Osteocyte (in vitro differentiated cells): ENCODE data around the gene TBXAS1. TPM values are rescaled to one million over a fixed set of nuclear protein-coding genes. Genes with fewer than 3 reads are reported as not detected.

Source experiments
- DNase-seq: peaks from one replicate; pipeline ENCODE4 v3.0.0; 2021; ENCODE audit warnings: mixed read lengths; ENCODE audit not compliant: unreplicated experiment; ENCODE audit errors: extremely low spot score
- H3K27ac Mint-ChIP-seq: one replicate; pipeline ENCODE4 v1.8.0; 2021; ENCODE audit warnings: mild to moderate bottlenecking, mixed read lengths; ENCODE audit not compliant: unreplicated experiment
- H3K27me3 Mint-ChIP-seq: one replicate; pipeline ENCODE4 v1.8.0; 2021; ENCODE audit warnings: mixed read lengths; ENCODE audit not compliant: unreplicated experiment
- H3K36me3 Mint-ChIP-seq: one replicate; pipeline ENCODE4 v1.8.0; 2021; ENCODE audit warnings: mixed read lengths; ENCODE audit not compliant: unreplicated experiment
- H3K4me1 Mint-ChIP-seq: one replicate; pipeline ENCODE4 v1.8.0; 2021; ENCODE audit warnings: mixed read lengths; ENCODE audit not compliant: unreplicated experiment
- H3K4me3 Mint-ChIP-seq: one replicate; pipeline ENCODE4 v1.8.0; 2021; ENCODE audit warnings: mild to moderate bottlenecking, moderate library complexity, mixed read lengths; ENCODE audit not compliant: unreplicated experiment
- H3K9me3 Mint-ChIP-seq: one replicate; pipeline ENCODE4 v1.8.0; 2021; ENCODE audit warnings: mixed read lengths; ENCODE audit not compliant: unreplicated experiment
- CTCF ChIP-seq: fragments of 200-600 bp; sonication (generic); IDR thresholded peaks from 2 replicates; pipeline ENCODE4 v1.5.0; 2021; ENCODE audit warnings: antibody characterized with exemption, mild to moderate bottlenecking, moderate library complexity
- total RNA-seq: library from RNA; stranded (reverse); gene quantifications from 2 replicates; pipeline ENCODE4 v1.2.1, GENCODE V29; 2021

Gene TBXAS1
- total RNA-seq, 1 donor from 2014 or later, result 3.5 TPM

GRCh38 chr7:139823959-139824521 is 5.0 kb upstream of the TBXAS1 start:
- TF ChIP-seq CTCF, result no peak
- peaks cover 7% of the 10 kb centered on the region for H3K4me1 Mint-ChIP-seq
- H3K27ac Mint-ChIP-seq, result no peak overlapping the region
- no peak overlapping the region for H3K4me3 Mint-ChIP-seq
- H3K27me3 Mint-ChIP-seq, result peaks cover 21% of the 10 kb centered on the region
- no peak for DNase-seq
- H3K9me3 Mint-ChIP-seq, result no peaks in the 10 kb centered on the region
- H3K36me3 Mint-ChIP-seq, result no peaks in the 10 kb centered on the region

- no peaks in the 10 kb centered on the region for H3K9me3 Mint-ChIP-seq
- no peaks in the 10 kb centered on the region for H3K36me3 Mint-ChIP-seq
- H3K27me3 Mint-ChIP-seq, result peaks cover 21% of the 10 kb centered on the region
- H3K4me1 Mint-ChIP-seq, result peaks cover 21% of the 10 kb centered on the region
- DNase-seq, result no peak
- TF ChIP-seq CTCF, result no peak
- no peak overlapping the region for H3K27ac Mint-ChIP-seq
- H3K4me3 Mint-ChIP-seq, result no peak overlapping the region
These were observed 3.3 kb upstream of the TBXAS1 start for GRCh38 chr7:139825666-139826290.

GRCh38 chr7:139827042-139827441 is 2.0 kb upstream of the TBXAS1 start:
- Mint-ChIP-seq H3K36me3 (no peaks in the 10 kb centered on the region), H3K4me3 (no peak overlapping the region), H3K9me3 (no peaks in the 10 kb centered on the region), H3K27ac (no peak overlapping the region), H3K27me3 (peaks cover 21% of the 10 kb centered on the region), H3K4me1 (peaks cover 23% of the 10 kb centered on the region)
- no peak for DNase-seq
- TF ChIP-seq CTCF, result no peak

- Mint-ChIP-seq H3K27me3 (peaks cover 21% of the 10 kb centered on the region), H3K4me3 (no peak overlapping the region), H3K27ac (peak overlapping the region; percentile 32), H3K9me3 (no peaks in the 10 kb centered on the region), H3K4me1 (peaks cover 23% of the 10 kb centered on the region), H3K36me3 (no peaks in the 10 kb centered on the region)
- no peak for TF ChIP-seq CTCF
- DNase-seq, result no peak
These were observed 618 bp upstream of the TBXAS1 start for GRCh38 chr7:139828446-139828845.

GRCh38 chr7:139829775-139830117 is 682 bp downstream of the TBXAS1 start:
- no peak for DNase-seq
- Mint-ChIP-seq H3K9me3 (peaks cover 6% of the 10 kb centered on the region), H3K4me1 (peaks cover 23% of the 10 kb centered on the region), H3K4me3 (no peak overlapping the region), H3K27ac (peak overlapping the region; percentile 83), H3K36me3 (no peaks in the 10 kb centered on the region), H3K27me3 (peaks cover 21% of the 10 kb centered on the region)
- no peak for TF ChIP-seq CTCF
